ENCODE data around the gene PTPRG.

Gene PTPRG

GRCh38 chr3:61665987-61666386, 104.6 kb downstream of the PTPRG start:
- TF ChIP-seq CTCF (IDR thresholded peaks at IDR 0.05; ENCODE audit: insufficient read depth, low read length, poor library complexity, severe bottlenecking) = no peak
- H3K4me3 ChIP-seq (replicated peaks; ENCODE audit: low read depth, low read length) = no peak overlapping the region
- no peak for DNase-seq (ENCODE audit: extremely low read depth, insufficient read length)
- H3K27me3 ChIP-seq (replicated peaks; ENCODE audit: control insufficient read depth, insufficient read depth, low read length) = no peaks in the 10 kb centered on the region; the same call in 1 of the 2 replicates
- H3K36me3 ChIP-seq (ENCODE audit: control insufficient read depth, insufficient read depth, low read length) = no peaks in the 10 kb centered on the region

GRCh38 chr3:61666615-61667330, 105.4 kb downstream of the PTPRG start:
- H3K27me3 ChIP-seq (replicated peaks; ENCODE audit: control insufficient read depth, insufficient read depth, low read length) = no peaks in the 10 kb centered on the region; the same call in 1 of the 2 replicates
- no peak for DNase-seq (ENCODE audit: extremely low read depth, insufficient read length)
- H3K4me3 ChIP-seq (replicated peaks; ENCODE audit: low read depth, low read length) = no peak overlapping the region
- TF ChIP-seq CTCF (IDR thresholded peaks at IDR 0.05; ENCODE audit: insufficient read depth, low read length, poor library complexity, severe bottlenecking) = no peak
- no peaks in the 10 kb centered on the region for H3K36me3 ChIP-seq (ENCODE audit: control insufficient read depth, insufficient read depth, low read length)

GRCh38 chr3:61667383-61667782, 106.0 kb downstream of the PTPRG start:
- DNase-seq (ENCODE audit: extremely low read depth, insufficient read length) = no peak
- no peak for TF ChIP-seq CTCF (IDR thresholded peaks at IDR 0.05; ENCODE audit: insufficient read depth, low read length, poor library complexity, severe bottlenecking)
- Histone ChIP-seq H3K36me3 (ENCODE audit: control insufficient read depth, insufficient read depth, low read length) (no peaks in the 10 kb centered on the region), H3K4me3 (replicated peaks; ENCODE audit: low read depth, low read length) (no peak overlapping the region), H3K27me3 (replicated peaks; ENCODE audit: control insufficient read depth, insufficient read depth, low read length) (no peaks in the 10 kb centered on the region; the same call in 1 of the 2 replicates)

GRCh38 chr3:61667814-61668213, 106.4 kb downstream of the PTPRG start:
- no peaks in the 10 kb centered on the region for H3K36me3 ChIP-seq (ENCODE audit: control insufficient read depth, insufficient read depth, low read length)
- no peak overlapping the region for H3K4me3 ChIP-seq (replicated peaks; ENCODE audit: low read depth, low read length)
- TF ChIP-seq CTCF (IDR thresholded peaks at IDR 0.05; ENCODE audit: insufficient read depth, low read length, poor library complexity, severe bottlenecking) = no peak
- no peak for DNase-seq (ENCODE audit: extremely low read depth, insufficient read length)
- H3K27me3 ChIP-seq (replicated peaks; ENCODE audit: control insufficient read depth, insufficient read depth, low read length) = no peaks in the 10 kb centered on the region; the same call in 1 of the 2 replicates

GRCh38 chr3:61668317-61668864, 107.0 kb downstream of the PTPRG start:
- no peaks in the 10 kb centered on the region; the same call in 1 of the 2 replicates for H3K27me3 ChIP-seq (replicated peaks; ENCODE audit: control insufficient read depth, insufficient read depth, low read length)
- no peak for TF ChIP-seq CTCF (IDR thresholded peaks at IDR 0.05; ENCODE audit: insufficient read depth, low read length, poor library complexity, severe bottlenecking)

More at GRCh38 chr3:61668317-61668864, 107.0 kb downstream of the PTPRG start:
- Histone ChIP-seq H3K36me3 (ENCODE audit: control insufficient read depth, insufficient read depth, low read length) (no peaks in the 10 kb centered on the region), H3K4me3 (replicated peaks; ENCODE audit: low read depth, low read length) (no peak overlapping the region)
- DNase-seq (ENCODE audit: extremely low read depth, insufficient read length) = peak; percentile 43
